ENCODE results near the gene TMTC1.

Gene TMTC1

DNA sequence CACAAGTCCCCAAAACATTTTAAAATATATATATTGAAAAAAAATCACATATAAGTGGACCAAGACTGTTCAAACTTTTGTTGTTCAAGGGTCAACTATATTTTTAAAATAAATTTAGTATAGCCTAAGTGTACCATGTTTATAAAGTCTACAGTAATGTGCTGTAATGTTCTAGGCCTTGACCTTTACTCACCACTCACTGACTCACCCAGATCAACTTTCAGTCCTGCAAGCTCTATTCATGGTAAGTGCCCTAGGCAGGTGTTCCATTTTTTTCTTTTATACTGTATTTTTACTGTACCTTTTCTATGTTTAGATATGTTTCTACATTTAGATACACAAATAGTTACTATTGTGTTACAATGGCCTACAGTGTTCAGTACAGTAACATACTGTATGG lies 23.4 kb upstream of the TMTC1 start:
- Histone ChIP-seq H3K9ac (ENCODE audit: insufficient read length, low read depth) (no peak overlapping the region), H3K4me1 (ENCODE audit: insufficient read depth, insufficient read length) (no peaks in the 10 kb centered on the region), H3K4me3 (ENCODE audit: insufficient read length, low read depth) (no peak overlapping the region), H3K36me3 (ENCODE audit: insufficient read depth, insufficient read length, low read length) (no peaks in the 10 kb centered on the region), H3K27me3 (ENCODE audit: insufficient read depth, insufficient read length) (no peaks in the 10 kb centered on the region), H3K9me3 (ENCODE audit: insufficient read depth, low read length) (peaks cover 27% of the 10 kb centered on the region)
- TF ChIP-seq SUZ12 (IDR thresholded peaks at IDR 0.05; ENCODE audit: extremely low read depth, insufficient read depth, insufficient read length) (no peak), YY1 (IDR thresholded peaks at IDR 0.05; ENCODE audit: insufficient read depth, insufficient read length) (no peak), ZNF274 (IDR thresholded peaks at IDR 0.05; ENCODE audit: low read depth, low read length) (no peak)
- no peak for DNase-seq (ENCODE audit: low read depth, low spot score)

DNA sequence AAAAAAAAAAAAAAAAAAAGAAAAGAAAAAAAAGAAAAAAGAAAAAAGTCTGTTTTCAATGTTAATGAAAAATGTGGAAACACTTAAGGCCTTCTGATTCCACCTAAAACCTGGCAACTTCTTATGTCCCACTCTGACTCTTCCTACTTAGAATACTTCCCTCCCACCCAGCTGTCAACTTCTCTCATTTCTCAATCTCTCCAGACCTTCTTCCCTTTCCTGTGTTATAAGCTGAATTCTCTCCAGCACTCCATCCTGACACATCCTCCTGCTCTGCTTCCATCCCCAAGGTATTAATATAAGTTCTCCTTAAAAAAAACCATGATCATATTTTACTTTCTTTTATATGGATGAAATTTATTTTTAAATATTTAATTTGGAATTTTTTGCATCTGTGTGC lies 20.3 kb upstream of the TMTC1 start:
- Histone ChIP-seq H3K4me3 (ENCODE audit: insufficient read length, low read depth) (no peak overlapping the region), H3K36me3 (ENCODE audit: insufficient read depth, insufficient read length, low read length) (no peaks in the 10 kb centered on the region), H3K27me3 (ENCODE audit: insufficient read depth, insufficient read length) (no peaks in the 10 kb centered on the region), H3K4me1 (ENCODE audit: insufficient read depth, insufficient read length) (no peaks in the 10 kb centered on the region), H3K9ac (ENCODE audit: insufficient read length, low read depth) (no peak overlapping the region), H3K9me3 (ENCODE audit: insufficient read depth, low read length) (peaks cover 24% of the 10 kb centered on the region)
- TF ChIP-seq SUZ12 (IDR thresholded peaks at IDR 0.05; ENCODE audit: extremely low read depth, insufficient read depth, insufficient read length) (no peak), YY1 (IDR thresholded peaks at IDR 0.05; ENCODE audit: insufficient read depth, insufficient read length) (no peak)
- DNase-seq (ENCODE audit: low read depth, low spot score), result no peak

DNA sequence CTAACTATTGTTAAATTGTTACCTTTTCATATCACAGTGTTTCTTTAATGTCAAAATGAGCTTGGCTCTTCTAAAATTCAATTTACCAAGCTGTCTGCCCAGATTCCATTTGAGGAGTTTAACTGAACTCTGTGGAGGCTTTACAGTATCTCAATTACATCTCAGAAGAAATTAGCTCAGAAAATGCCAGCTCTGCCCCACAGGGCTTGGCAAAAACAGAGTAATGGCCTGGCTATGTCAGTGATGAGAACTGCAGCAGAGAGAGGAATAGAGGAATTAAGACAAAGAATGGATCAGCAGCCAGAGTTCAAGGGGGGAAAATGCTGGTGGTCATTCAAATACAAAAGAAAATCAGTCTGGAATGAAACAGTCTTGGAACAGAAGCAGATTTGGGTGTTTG lies 15.8 kb upstream of the TMTC1 start:
- TF ChIP-seq YY1 (IDR thresholded peaks at IDR 0.05; ENCODE audit: insufficient read depth, insufficient read length), result no peak
- TF ChIP-seq ZNF274 (IDR thresholded peaks at IDR 0.05; ENCODE audit: low read depth, low read length), result no peak
- no peak for TF ChIP-seq SUZ12 (IDR thresholded peaks at IDR 0.05; ENCODE audit: extremely low read depth, insufficient read depth, insufficient read length)
- peaks cover 6% of the 10 kb centered on the region for H3K9me3 ChIP-seq (ENCODE audit: insufficient read depth, low read length)
- H3K27me3 ChIP-seq (ENCODE audit: insufficient read depth, insufficient read length), result no peaks in the 10 kb centered on the region
- no peaks in the 10 kb centered on the region for H3K36me3 ChIP-seq (ENCODE audit: insufficient read depth, insufficient read length, low read length)
- no peak overlapping the region for H3K9ac ChIP-seq (ENCODE audit: insufficient read length, low read depth)
- no peak for DNase-seq (ENCODE audit: low read depth, low spot score)
- no peaks in the 10 kb centered on the region for H3K4me1 ChIP-seq (ENCODE audit: insufficient read depth, insufficient read length)
- H3K4me3 ChIP-seq (ENCODE audit: insufficient read length, low read depth), result no peak overlapping the region

DNA sequence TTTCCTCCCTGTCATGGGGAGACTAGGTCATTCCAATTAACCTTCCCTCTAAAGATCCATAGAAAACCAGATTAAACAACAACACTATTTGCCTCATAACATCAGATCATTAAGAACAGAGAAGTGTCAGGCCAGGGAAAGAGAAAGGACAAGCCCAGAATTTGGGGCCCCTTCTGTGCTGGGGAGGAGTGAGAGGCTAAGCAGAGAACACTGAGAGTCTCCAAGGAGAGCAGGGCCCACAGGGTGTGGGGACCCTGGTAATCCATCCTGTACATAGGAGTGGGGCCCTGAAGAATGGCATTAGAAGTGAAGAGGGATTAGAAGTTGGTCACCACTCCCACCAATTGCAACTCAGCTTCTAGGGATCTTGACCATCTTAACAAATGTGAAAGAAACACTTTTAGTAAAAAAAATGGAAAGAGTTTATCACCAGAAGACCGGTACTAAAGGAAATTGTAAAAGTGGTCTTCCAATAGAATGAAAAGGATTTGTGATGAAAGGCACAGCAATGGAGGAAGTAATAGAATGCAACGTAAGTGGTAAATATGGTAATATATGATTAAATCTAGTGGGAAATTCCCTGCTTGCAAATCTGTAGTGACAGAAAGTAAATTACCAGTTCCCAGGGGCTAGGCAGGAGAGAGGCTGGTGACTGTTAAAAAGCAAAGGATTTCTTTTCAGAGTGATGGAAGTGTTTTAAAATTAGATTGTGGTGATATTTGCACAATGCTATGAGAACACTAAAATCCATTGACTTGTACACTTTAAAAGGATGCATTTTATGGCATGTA lies 14.0 kb upstream of the TMTC1 start:
- no peak overlapping the region for H3K4me3 ChIP-seq (ENCODE audit: insufficient read length, low read depth)
- H3K36me3 ChIP-seq (ENCODE audit: insufficient read depth, insufficient read length, low read length), result no peaks in the 10 kb centered on the region
- H3K27me3 ChIP-seq (ENCODE audit: insufficient read depth, insufficient read length), result no peaks in the 10 kb centered on the region
- DNase-seq (ENCODE audit: low read depth, low spot score), result no peak
- no peaks in the 10 kb centered on the region for H3K4me1 ChIP-seq (ENCODE audit: insufficient read depth, insufficient read length)
- TF ChIP-seq SUZ12 (IDR thresholded peaks at IDR 0.05; ENCODE audit: extremely low read depth, insufficient read depth, insufficient read length) (no peak), ZNF274 (IDR thresholded peaks at IDR 0.05; ENCODE audit: low read depth, low read length) (no peak), YY1 (IDR thresholded peaks at IDR 0.05; ENCODE audit: insufficient read depth, insufficient read length) (no peak)
- peaks cover 19% of the 10 kb centered on the region for H3K9me3 ChIP-seq (ENCODE audit: insufficient read depth, low read length)
- H3K9ac ChIP-seq (ENCODE audit: insufficient read length, low read depth), result no peak overlapping the region

DNA sequence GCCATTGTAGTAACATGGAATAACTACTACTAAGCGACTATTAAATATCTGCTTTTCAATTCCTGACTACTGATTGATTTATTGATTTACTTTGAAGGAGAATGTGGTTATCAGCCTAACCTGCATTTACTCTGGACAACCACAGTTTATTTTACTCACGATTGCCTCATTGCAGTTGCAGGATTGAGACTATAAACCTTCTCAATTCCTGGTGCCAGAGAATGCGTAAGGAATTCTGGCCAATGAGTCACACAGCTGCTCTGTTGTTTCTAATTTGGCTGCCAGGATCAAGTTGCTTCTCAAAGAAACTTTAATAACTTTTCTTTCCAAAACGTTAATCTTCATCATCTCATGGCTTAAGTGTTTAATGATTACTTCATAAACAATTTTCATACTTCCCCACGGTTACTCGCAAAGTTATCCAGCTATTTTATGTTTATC lies 13.1 kb upstream of the TMTC1 start:
- Histone ChIP-seq H3K27me3 (ENCODE audit: insufficient read depth, insufficient read length) (no peaks in the 10 kb centered on the region), H3K9me3 (ENCODE audit: insufficient read depth, low read length) (peaks cover 28% of the 10 kb centered on the region), H3K4me3 (ENCODE audit: insufficient read length, low read depth) (no peak overlapping the region), H3K4me1 (ENCODE audit: insufficient read depth, insufficient read length) (no peaks in the 10 kb centered on the region), H3K9ac (ENCODE audit: insufficient read length, low read depth) (no peak overlapping the region), H3K36me3 (ENCODE audit: insufficient read depth, insufficient read length, low read length) (no peaks in the 10 kb centered on the region)
- TF ChIP-seq ZNF274 (IDR thresholded peaks at IDR 0.05; ENCODE audit: low read depth, low read length), result no peak
- TF ChIP-seq YY1 (IDR thresholded peaks at IDR 0.05; ENCODE audit: insufficient read depth, insufficient read length), result no peak
- TF ChIP-seq SUZ12 (IDR thresholded peaks at IDR 0.05; ENCODE audit: extremely low read depth, insufficient read depth, insufficient read length), result no peak
- no peak for DNase-seq (ENCODE audit: low read depth, low spot score)

DNA sequence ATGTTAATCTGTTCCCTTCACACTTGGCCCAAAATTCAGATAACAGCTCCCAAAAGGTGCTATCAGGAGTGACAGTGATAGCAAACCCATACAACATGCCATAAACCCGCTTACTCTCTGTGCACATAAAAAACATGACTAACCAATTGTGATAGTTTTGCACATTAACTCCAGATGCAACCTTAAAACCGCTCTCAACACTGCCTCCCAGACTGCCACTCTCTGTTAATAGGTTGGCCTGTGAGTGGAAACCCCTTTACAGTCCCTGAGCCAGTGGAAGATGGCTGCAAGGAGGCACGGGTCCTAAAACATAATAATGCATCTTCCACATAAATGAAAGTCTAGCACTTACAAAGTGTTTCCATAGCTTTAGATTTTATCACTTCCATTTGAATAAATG lies 12.0 kb upstream of the TMTC1 start:
- no peak for DNase-seq (ENCODE audit: low read depth, low spot score)
- TF ChIP-seq SUZ12 (IDR thresholded peaks at IDR 0.05; ENCODE audit: extremely low read depth, insufficient read depth, insufficient read length) (no peak), ZNF274 (IDR thresholded peaks at IDR 0.05; ENCODE audit: low read depth, low read length) (no peak), YY1 (IDR thresholded peaks at IDR 0.05; ENCODE audit: insufficient read depth, insufficient read length) (no peak)
- Histone ChIP-seq H3K9me3 (ENCODE audit: insufficient read depth, low read length) (peaks cover 33% of the 10 kb centered on the region), H3K4me3 (ENCODE audit: insufficient read length, low read depth) (no peak overlapping the region), H3K36me3 (ENCODE audit: insufficient read depth, insufficient read length, low read length) (no peaks in the 10 kb centered on the region), H3K4me1 (ENCODE audit: insufficient read depth, insufficient read length) (no peaks in the 10 kb centered on the region), H3K27me3 (ENCODE audit: insufficient read depth, insufficient read length) (no peaks in the 10 kb centered on the region), H3K9ac (ENCODE audit: insufficient read length, low read depth) (no peak overlapping the region)

DNA sequence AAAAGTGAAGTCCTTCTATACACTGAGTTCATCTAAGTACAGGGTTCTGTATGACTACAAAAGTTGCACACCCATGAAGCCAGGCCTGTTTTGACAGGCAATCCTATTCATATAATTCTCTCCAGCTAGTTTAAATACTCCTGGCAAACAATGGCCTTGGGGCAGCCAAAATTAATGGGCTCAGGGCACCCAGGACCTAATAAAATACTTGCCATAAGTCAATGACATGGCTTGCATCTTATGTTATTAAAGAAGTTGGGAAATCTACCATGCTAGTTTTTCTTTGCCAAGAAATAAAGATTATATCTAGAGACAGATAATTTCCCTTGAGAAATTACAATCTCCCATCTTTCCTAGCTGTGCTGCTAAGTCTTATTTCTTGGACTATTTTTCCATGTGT lies 11.1 kb upstream of the TMTC1 start:
- TF ChIP-seq ZNF274 (IDR thresholded peaks at IDR 0.05; ENCODE audit: low read depth, low read length), result no peak
- TF ChIP-seq YY1 (IDR thresholded peaks at IDR 0.05; ENCODE audit: insufficient read depth, insufficient read length), result no peak
- no peak for TF ChIP-seq SUZ12 (IDR thresholded peaks at IDR 0.05; ENCODE audit: extremely low read depth, insufficient read depth, insufficient read length)

More for the DNA sequence above, 11.1 kb upstream of the TMTC1 start:
- no peak for DNase-seq (ENCODE audit: low read depth, low spot score)
- Histone ChIP-seq H3K9me3 (ENCODE audit: insufficient read depth, low read length) (peaks cover 34% of the 10 kb centered on the region), H3K4me1 (ENCODE audit: insufficient read depth, insufficient read length) (no peaks in the 10 kb centered on the region), H3K4me3 (ENCODE audit: insufficient read length, low read depth) (no peak overlapping the region), H3K36me3 (ENCODE audit: insufficient read depth, insufficient read length, low read length) (no peaks in the 10 kb centered on the region), H3K27me3 (ENCODE audit: insufficient read depth, insufficient read length) (no peaks in the 10 kb centered on the region), H3K9ac (ENCODE audit: insufficient read length, low read depth) (no peak overlapping the region)
